CD4-positive, alpha-beta T cell (primary cell): Measurements from ENCODE around the gene TAS2R38. TPM values are rescaled to one million over a fixed set of nuclear protein-coding genes. Genes with fewer than 3 reads are reported as not detected.

Experiments
- ATAC-seq: fragments of 200-7000 bp; cut with Tn5 transposase; one replicate; pipeline ENCODE4 v1.10.0; 2022; ENCODE audit warnings: mild to moderate bottlenecking; ENCODE audit not compliant: poor library complexity
- CTCF ChIA-PET: fragments of 350-600 bp; sonication (Branson Sonifier 250); formaldehyde crosslinking; loops from one replicate; lab custom pipeline; 2021; ENCODE audit warnings: antibody characterized with exemption, inconsistent platforms; lab: Charles Lee
- POLR2A ChIA-PET: fragments of 350-600 bp; sonication (Branson Sonifier 250); formaldehyde crosslinking; loops from one replicate; lab custom pipeline; 2021; ENCODE audit warnings: antibody characterized with exemption, inconsistent platforms; lab: Charles Lee
- DNase-seq, 14 experiments: peaks; one replicate each; pipeline ENCODE4 v3.0.0-alpha.2; 2013 to 2020; ENCODE audit warnings: mixed read lengths in 2 of 14
- H3K27ac ChIP-seq, 2 donors: one replicate each; pipeline versions ENCODE4 v1.5.1 to v1.7.0; 2013; ENCODE audit warnings: low read length in 2 of 2, low read depth in 1 of 2, mild to moderate bottlenecking in 1 of 2
- H3K27me3 ChIP-seq, 2 experiments: 1 replicate in 1 of 2; 2 replicates in 1 of 2; pipeline versions ENCODE4 v1.6.1 to v1.7.0; 2013; ENCODE audit warnings: low read length in 2 of 2, control low read depth in 1 of 2, mild to moderate bottlenecking in 1 of 2, moderate library complexity in 1 of 2; ENCODE audit not compliant: insufficient read depth in 2 of 2, control insufficient read depth in 1 of 2
- H3K36me3 ChIP-seq: one replicate; pipeline ENCODE4 v1.6.1; 2013; ENCODE audit warnings: low read length, control low read depth; ENCODE audit not compliant: insufficient read depth
- H3K4me1 ChIP-seq: one replicate; pipeline ENCODE4 v1.6.1; 2013; ENCODE audit warnings: low read length, control low read depth; ENCODE audit not compliant: insufficient read depth
- H3K4me3 ChIP-seq: one replicate; pipeline ENCODE4 v1.5.1; 2013; ENCODE audit warnings: mild to moderate bottlenecking, low read length, moderate library complexity
- H3K9me3 ChIP-seq, 2 experiments: 1 replicate in 1 of 2; 2 replicates in 1 of 2; pipeline versions ENCODE4 v1.6.1 to v1.7.0; 2013; ENCODE audit warnings: low read length in 2 of 2, mild to moderate bottlenecking in 2 of 2, control low read depth in 1 of 2, moderate library complexity in 1 of 2; ENCODE audit not compliant: control insufficient read depth in 1 of 2, insufficient read depth in 1 of 2
- H3K27ac Mint-ChIP-seq: one replicate; pipeline ENCODE4 v1.8.0; 2020; ENCODE audit warnings: mixed read lengths
- H3K27me3 Mint-ChIP-seq: one replicate; pipeline ENCODE4 v1.8.0; 2021; ENCODE audit warnings: mixed read lengths
- H3K36me3 Mint-ChIP-seq: one replicate; pipeline ENCODE4 v1.8.0; 2021; ENCODE audit warnings: low read depth, mixed read lengths
- H3K4me1 Mint-ChIP-seq: one replicate; pipeline ENCODE4 v1.8.0; 2021; ENCODE audit warnings: low read depth, mixed read lengths
- H3K4me3 Mint-ChIP-seq: one replicate; pipeline ENCODE4 v1.8.0; 2020; ENCODE audit warnings: mild to moderate bottlenecking, mixed read lengths
- H3K9me3 Mint-ChIP-seq: one replicate; pipeline ENCODE4 v1.8.0; 2020; ENCODE audit warnings: mixed read lengths
- intact Hi-C, 2 experiments: fragments of 100-400 bp; cut with DNase I in 1 of 2; cut with micrococcal nuclease in 1 of 2; formaldehyde crosslinking; loops; one replicate each; pipeline versions ENCODE4 v1.15.1 to v1.9.0; 2023 to 2025; cut with DNase I, micrococcal nuclease
- total RNA-seq, 174 experiments: library from RNA in 2 of 174; stranded (reverse) in 2 of 174; gene quantifications; one replicate each; pipeline ENCODE4 v1.2.3 and lab custom pipeline; 2021 to 2026
- TF ChIP-seq, protein P1 (sequence below): fragments of 200-600 bp; IDR thresholded peaks from one replicate; pipeline ENCODE4 v1.8.0; 2022; ENCODE audit warnings: antibody characterized with exemption, mild to moderate bottlenecking

The TAS2R38 gene
- total RNA-seq, 2 experiments from 2014 or later, result not detected

- CTCF ChIA-PET, result no interaction called here
- peaks cover 7% of the 10 kb centered on the region for H3K9me3 Mint-ChIP-seq
- DNase-seq (no peak), ATAC-seq (no peak)
- intact Hi-C loops, result no loop called here
- peaks cover 0 to 9% of the 10 kb centered on the region in 2 experiments for H3K9me3 ChIP-seq
- H3K27ac Mint-ChIP-seq, result no peak overlapping the region
- H3K4me3 Mint-ChIP-seq, result no peak overlapping the region
- POLR2A ChIA-PET, result no interaction called here
- H3K27me3 ChIP-seq, result no peaks in the 10 kb centered on the region
- H3K4me1 ChIP-seq, result no peaks in the 10 kb centered on the region
- H3K4me1 Mint-ChIP-seq, result no peaks in the 10 kb centered on the region
- H3K4me3 ChIP-seq, result no peak overlapping the region
- H3K27me3 Mint-ChIP-seq, result no peaks in the 10 kb centered on the region
- no peaks in the 10 kb centered on the region for H3K36me3 Mint-ChIP-seq
- TF ChIP-seq, protein P1, sequence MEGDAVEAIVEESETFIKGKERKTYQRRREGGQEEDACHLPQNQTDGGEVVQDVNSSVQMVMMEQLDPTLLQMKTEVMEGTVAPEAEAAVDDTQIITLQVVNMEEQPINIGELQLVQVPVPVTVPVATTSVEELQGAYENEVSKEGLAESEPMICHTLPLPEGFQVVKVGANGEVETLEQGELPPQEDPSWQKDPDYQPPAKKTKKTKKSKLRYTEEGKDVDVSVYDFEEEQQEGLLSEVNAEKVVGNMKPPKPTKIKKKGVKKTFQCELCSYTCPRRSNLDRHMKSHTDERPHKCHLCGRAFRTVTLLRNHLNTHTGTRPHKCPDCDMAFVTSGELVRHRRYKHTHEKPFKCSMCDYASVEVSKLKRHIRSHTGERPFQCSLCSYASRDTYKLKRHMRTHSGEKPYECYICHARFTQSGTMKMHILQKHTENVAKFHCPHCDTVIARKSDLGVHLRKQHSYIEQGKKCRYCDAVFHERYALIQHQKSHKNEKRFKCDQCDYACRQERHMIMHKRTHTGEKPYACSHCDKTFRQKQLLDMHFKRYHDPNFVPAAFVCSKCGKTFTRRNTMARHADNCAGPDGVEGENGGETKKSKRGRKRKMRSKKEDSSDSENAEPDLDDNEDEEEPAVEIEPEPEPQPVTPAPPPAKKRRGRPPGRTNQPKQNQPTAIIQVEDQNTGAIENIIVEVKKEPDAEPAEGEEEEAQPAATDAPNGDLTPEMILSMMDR, result no peak
- H3K36me3 ChIP-seq, result no peaks in the 10 kb centered on the region
- H3K27ac ChIP-seq, result no peak overlapping the region
Observed at GRCh38 chr7:141944811-141945210, 28.8 kb downstream of the TAS2R38 start.

GRCh38 chr7:141943846-141944245, 29.7 kb downstream of the TAS2R38 start:
- no peak overlapping the region for H3K4me3 Mint-ChIP-seq

GRCh38 chr7:141941075-141941474, 32.5 kb downstream of the TAS2R38 start:
- intact Hi-C loops, result no loop called here
- H3K27me3 ChIP-seq, result no peaks in the 10 kb centered on the region
- no peak for ATAC-seq

More at GRCh38 chr7:141943846-141944245, 29.7 kb downstream of the TAS2R38 start:
- Mint-ChIP-seq H3K27ac (no peak overlapping the region), H3K4me1 (no peaks in the 10 kb centered on the region), H3K36me3 (no peaks in the 10 kb centered on the region), H3K27me3 (no peaks in the 10 kb centered on the region), H3K9me3 (peaks cover 11% of the 10 kb centered on the region)
- Histone ChIP-seq H3K36me3 (no peaks in the 10 kb centered on the region), H3K9me3 (peaks cover 0 to 9% of the 10 kb centered on the region in 2 experiments), H3K4me3 (no peak overlapping the region), H3K4me1 (no peaks in the 10 kb centered on the region), H3K27me3 (no peaks in the 10 kb centered on the region), H3K27ac (no peak overlapping the region)
- no peak for ATAC-seq
- intact Hi-C loops, result no loop called here
- TF ChIP-seq, protein P1, result no peak
- POLR2A ChIA-PET, result interaction anchor here (0.7 kb wide), 1 partner anchor 13 kb away, joined by 3 read pairs; no protein-coding TSS in a partner anchor
- CTCF ChIA-PET, result no interaction called here
- DNase-seq, result peak in 1 of 14 experiments; percentile 20

More at GRCh38 chr7:141941075-141941474, 32.5 kb downstream of the TAS2R38 start:
- Histone ChIP-seq H3K36me3 (no peaks in the 10 kb centered on the region), H3K4me1 (no peaks in the 10 kb centered on the region), H3K27ac (no peak overlapping the region), H3K9me3 (peaks cover 4 to 9% of the 10 kb centered on the region in 2 experiments), H3K4me3 (no peak overlapping the region)
- ChIA-PET POLR2A (no interaction called here), CTCF (no interaction called here)
- DNase-seq, result no peak
- TF ChIP-seq, protein P1, result no peak
- no peaks in the 10 kb centered on the region for H3K36me3 Mint-ChIP-seq
- no peaks in the 10 kb centered on the region for H3K27me3 Mint-ChIP-seq
- H3K4me3 Mint-ChIP-seq, result no peak overlapping the region
- H3K9me3 Mint-ChIP-seq, result peaks cover 16% of the 10 kb centered on the region
- H3K27ac Mint-ChIP-seq, result no peak overlapping the region
- no peaks in the 10 kb centered on the region for H3K4me1 Mint-ChIP-seq
